Activated naive CD4-positive, alpha-beta T cell (primary cell): ENCODE measurements around the gene TES.
A peak's percentile ranks its signal among the peaks of the same experiment; 100 is the strongest.
"Not testable (repeated sequence)": the region's sequence is repeated elsewhere in the genome, so short reads cannot be mapped to it uniquely, and the experiment has no call there.

ENCODE experiments used
- DNase-seq, 4 experiments: peaks; one replicate each; lab custom pipeline; 2025; lab: John Stamatoyannopoulos, UW

TES gene, protein sequence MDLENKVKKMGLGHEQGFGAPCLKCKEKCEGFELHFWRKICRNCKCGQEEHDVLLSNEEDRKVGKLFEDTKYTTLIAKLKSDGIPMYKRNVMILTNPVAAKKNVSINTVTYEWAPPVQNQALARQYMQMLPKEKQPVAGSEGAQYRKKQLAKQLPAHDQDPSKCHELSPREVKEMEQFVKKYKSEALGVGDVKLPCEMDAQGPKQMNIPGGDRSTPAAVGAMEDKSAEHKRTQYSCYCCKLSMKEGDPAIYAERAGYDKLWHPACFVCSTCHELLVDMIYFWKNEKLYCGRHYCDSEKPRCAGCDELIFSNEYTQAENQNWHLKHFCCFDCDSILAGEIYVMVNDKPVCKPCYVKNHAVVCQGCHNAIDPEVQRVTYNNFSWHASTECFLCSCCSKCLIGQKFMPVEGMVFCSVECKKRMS

DNA sequence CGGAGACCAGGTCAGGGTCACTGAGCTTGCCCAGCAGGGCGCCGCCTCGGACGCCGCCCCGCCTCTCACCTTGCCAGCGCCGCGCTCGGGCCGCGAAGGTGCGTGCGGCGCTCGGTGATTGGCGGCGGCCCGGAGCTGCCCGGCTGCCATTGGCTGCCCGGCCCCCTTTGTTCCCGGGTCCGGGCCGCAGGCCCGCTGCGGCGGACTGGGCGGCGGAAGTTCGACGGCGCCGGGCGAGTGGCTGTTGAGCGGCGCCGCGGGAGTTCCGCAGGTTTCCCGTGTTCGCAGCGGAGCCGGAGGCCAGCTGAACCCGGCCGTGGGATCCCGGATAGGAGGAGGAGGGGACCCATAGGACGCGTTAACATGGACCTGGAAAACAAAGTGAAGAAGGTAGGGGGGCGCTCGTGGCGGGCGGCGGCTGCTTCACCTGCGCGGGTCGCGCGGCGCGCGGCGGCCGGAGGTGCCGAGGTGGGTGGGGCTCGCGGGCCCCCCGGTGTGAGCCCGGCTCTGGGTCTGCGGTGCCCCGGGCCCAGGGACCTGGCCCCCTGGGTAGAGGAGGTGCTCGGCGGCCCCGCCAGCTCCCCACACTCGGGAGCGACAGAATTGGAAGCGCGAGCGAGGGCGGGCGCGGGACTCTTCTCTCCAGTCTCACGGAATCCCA, at the start of gene TES:
TSS of gene TES (plus strand) at position 195 of the 661 bp plus-strand sequence. CDS start at position 364, 169 bp downstream.
- peak; percentile 16 to 41 (median 33) for DNase-seq

DNA sequence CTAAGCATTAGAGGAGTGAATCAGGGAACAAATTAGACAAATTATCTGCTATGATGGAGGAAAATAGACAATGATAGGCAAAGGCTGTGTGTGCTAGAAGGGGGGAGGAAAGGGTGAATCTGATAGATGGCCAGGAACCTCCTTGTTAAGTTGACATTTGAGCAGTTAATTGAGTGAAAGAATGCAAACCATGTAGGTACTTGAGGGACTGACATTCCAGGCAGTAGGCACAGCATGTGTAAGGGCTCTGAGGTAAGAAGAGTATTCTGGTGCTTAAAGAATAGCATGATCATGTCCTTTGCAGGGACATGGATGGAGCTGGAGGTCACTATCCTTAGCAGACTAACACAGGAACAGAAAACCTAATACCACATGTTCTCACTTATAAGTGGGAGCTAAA, 48.6 kb upstream of the TES start:
- no peak for DNase-seq

DNA sequence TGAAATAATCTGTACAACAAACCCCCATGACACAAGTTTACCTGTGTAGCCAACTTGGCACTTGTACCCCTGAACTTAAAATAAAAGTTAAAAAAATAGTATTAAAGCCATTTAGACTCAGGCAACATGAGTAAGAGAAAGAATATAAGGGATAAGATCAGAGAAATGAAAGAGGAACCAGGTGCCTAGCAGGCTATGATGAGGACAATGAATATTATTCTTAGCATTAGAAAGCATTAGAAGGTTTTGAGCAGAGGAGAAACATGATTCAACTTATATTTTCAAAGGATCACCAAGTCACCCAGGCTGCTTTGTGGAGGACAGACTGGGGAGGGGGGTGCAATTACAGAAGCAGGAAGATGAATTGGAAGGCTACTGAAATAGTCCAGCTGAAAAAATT, 48.1 kb upstream of the TES start:
- no peak for DNase-seq

DNA sequence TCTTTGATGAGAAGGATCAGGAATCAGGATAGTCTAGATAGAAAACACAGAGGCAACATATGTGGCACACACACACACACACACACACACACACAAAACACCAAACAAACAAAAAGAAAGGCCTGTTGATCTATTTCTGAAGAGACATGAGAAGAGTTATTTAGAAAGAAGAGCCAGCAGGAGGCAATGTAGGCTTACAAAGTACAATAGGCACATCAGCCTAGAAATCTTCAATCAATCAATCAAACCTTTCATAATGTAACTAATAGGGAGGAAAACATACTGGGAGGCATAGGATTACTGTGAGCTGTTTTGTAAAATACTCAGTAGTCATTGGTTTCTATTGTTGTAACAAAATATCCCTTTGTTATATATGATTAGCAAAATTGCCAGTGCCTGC, 47.3 kb upstream of the TES start:
- DNase-seq: no peak

DNA sequence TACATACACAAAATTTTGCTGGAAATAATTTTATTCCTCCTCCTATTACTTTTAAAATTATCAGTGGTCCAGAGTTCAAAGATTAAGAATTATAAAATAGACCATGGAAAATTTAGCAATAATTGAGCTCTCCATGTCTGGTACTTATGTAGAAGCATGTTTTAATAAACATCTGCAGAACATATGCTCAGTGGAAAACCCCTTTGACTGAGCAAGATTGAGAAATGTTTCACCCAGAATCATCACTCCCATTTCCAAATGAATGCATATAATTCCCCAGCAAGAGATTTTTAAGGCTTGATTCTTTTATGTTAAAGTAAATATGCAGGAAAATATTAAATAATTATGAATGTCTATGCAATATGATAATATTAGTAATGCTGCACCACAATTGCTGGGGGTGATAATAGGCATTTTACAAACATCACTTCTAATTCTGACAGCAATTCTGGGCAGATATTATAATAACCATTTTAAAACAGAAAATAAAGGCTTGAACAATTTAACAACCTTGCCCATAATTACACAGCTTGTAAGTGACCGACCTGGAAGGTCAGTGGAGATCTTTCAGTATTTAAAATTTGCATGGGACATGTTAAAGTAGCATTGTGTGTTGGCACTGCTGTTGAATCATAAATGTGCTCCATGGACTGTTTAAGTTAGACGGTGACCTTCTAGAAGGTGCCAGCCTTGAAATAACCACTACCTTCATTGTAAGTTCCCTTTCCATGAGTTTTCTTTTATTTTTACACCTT, 45.6 kb upstream of the TES start:
- DNase-seq: no peak

DNA sequence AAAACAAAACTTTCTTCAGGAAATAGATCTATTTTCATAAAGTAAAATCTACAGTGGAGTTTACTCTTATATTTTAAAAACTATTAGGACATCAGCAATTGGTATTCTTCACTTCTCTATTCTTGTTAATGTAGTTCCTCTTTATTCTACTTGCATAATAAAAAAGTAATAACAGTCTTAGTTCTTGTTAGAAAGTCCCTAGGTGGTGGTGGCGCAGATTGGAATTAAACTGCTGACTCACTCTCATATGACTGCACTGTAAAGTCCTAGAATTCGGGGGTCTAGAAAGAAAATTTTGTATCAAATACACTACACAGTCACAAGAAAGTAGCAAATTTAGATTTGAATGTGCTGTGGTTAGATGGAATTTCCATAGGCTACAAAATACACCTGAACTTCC, 44.6 kb upstream of the TES start:
- no peak for DNase-seq

DNA sequence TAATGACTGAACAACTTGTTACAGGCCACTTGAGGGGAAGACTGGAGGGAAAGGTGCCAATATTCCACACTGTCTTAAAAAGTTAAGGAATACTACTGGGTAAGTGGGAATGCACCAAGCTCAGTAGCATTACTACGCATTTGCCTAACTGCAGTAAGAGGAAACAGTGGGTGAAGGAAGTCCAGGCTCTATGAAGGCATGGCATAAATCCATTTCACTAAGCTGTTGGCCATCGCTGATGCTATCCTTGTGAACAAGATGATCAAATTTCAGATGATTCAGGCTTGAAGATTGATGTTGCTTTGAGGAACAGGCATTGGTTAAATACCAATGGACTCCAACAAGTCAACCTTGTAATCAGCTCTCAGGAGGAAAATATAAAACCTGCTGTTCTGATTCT, 44.2 kb upstream of the TES start:
- DNase-seq: no peak

DNA sequence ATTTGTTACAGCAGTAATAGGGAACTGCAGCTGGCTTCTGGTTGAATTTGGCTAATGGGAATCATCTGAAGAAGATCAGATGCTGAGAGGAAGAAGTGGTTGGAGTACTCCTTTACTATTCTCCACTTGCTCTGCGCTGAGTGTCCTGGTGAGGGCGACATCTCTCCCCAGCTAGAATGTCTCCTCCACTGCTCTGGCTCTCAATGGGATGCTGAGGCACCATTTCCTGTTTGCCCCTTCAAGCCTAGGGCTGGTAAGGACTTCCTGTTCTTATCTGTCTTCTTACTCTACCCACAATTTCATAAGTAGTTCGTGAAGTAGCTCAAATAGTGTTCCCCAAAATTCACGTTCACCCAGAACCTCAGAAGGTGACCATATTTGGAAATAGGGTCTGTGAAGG, 43.2 kb upstream of the TES start:
- no peak for DNase-seq

DNA sequence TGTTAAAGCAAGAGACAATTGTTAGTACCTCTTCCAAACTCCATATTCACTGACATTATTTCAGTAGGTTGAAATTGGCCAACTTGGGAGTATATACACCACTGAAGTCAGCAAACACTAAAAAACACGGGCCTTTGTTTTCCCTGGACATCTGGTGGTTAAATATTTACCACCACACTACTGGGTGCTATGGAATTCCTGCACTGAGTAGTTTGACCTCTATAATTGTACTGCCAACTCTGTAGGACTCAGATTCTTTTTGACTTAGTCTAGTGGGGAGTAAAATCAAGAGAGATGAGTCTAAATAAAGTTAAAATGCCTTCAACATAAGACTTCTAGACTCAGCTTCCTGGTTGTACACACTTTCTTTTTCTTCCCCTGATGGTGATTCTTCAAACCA, 41.3 kb upstream of the TES start:
- DNase-seq: no peak

DNA sequence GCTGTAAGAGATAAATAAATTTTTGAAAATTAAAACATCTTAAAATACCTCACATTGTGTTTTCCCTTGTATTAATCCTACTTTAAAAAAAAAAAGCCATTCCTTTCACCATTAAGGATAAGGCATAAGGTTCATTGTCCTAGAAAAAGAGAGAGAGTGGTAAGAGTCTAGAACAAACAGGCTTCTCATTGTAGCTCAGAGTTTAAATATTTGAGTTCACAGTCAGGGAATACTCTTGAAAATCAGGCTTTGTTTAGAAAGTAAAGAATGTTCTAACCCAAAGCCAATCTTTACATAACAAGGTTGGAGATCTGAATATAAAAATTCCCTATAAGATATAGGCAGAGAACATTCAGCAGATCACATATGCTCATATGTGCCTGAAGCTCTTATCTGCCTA, 40.2 kb upstream of the TES start:
- no peak for DNase-seq

DNA sequence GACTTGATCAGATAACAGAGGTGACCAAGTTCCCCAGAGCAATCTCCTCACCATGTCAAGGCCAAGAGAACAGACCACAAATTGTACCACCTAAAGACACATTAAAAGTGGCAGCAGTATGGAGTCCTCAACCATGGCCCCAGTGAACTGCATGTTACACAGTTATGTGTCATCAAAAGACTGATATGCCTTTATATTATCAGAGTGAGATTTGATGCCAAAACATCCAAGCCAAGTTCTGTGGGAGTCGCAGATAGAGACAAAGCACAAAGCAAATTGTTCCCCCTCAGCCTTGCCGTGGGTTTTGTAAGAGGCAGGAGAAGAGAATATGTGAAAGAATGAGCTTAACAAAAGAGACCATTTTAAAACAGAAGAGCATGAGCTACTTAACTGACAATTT, 39.2 kb upstream of the TES start:
- DNase-seq: no peak

DNA sequence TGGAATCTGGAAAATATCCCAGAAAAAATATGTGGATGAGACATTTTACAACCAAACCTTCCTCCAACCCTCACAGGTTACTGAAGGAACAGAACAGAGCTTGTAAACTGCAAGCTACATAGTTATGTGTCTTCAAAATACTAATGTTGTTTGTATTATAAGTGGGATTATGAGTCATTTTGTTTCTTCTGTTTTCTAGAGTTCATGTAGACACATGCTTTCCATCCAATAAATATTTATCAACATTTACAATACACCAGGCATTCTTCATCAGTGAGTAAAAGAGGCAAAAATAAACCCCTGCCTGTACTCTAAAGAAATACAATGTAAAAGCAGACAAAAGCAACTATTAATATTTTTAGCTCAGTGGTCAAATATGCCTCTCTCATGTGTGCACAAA, 38.0 kb upstream of the TES start:
- no peak for DNase-seq

DNA sequence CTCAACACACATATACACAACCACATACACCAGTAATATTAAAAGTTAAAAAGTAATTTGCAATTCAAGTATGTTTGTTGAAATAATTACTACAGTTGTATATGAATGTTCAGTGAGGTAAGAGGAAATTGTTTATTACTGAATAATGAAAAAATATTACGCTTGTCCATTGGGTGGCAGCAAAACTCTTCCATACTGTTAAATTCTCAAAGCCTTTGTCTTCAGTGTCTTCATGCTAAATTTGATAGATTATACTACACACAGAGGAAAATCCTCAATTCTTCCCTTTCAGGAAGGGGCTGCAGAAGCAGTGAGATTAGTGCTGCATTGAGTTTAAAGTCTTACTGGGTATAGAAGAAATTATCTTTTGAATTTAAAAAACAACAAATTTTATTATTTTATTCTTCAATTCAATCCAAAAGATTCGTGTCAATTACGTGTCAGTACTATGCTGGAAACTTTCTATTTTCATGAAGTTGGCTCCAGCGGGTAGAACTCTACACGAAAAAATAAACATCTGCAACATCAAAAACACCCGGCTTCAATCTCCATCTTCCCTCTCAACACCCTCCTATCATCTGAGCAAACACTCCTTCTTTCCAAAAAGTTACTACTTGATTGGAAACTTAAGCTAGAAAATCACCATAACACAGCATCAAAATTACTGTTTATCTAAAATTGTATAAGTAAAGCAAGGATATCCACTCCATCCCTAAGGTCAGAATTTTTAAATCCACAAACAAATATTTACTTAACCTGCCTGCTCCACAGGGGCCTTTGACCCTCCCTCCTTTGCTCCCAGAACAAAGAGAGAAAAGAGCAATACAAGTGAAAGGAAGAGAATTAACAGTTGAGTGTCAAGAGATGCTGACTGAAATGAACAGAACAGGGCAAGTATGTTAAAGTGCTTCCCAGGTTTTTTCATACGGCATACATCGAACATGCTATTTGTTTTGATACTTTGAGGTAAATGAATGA, 37.0 kb upstream of the TES start:
- DNase-seq: no peak

DNA sequence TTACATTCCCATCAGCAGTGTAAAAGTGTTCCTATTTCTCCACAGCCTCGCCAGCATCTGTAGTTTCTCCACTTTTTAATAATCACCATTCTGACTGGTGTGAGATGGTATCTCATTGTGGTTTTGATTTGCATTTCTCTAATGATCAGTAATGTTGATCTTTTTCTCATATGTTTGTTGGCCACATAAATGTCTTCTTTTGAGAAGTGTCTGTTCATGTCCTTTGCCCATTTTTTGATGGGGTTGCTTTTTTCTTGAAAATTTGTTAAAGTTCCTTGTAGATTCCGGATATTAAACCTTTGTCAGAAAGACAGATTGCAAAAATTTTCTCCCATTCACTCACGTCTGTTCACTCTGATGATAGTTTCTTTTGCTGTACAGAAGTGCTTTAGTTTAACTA, 35.2 kb upstream of the TES start:
- not testable (repeated sequence) for DNase-seq

DNA sequence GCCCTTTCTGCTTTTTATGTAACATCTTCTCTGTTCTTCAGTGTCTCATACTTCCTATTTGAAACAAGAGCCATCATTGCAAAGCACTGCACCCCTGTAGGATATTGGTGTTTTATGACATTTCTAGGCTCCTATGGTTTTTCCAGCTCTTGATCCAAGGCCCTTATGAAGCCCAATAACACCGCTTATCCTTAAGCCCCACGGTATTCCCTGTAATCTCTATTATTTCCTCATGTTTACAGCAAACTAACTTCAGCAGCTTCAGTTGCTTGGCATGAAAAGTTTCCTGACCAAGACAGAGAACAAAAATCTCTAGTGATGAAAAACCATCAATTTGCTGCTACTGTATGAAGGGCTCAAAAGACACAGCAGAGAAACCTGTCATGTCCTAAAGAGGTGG, 34.1 kb upstream of the TES start:
- DNase-seq: no peak

DNA sequence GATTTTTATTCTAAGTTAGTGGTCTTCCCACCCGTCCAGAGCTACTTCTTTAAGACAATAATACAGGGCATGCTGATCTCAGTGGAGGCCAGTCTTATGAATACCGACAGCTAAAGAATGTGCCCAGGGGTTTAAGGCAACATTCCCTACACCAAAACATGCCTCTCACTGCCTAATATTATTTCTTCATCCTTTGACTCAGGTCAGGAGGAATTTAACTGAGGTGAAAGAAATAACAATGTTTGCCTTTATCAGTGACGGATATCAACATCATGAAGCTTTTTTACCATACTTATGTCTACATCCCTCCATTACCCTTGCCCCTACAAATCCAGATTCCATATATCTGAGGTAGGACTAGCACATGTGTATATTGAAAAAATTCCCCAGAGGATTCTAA, 33.3 kb upstream of the TES start:
- no peak for DNase-seq

DNA sequence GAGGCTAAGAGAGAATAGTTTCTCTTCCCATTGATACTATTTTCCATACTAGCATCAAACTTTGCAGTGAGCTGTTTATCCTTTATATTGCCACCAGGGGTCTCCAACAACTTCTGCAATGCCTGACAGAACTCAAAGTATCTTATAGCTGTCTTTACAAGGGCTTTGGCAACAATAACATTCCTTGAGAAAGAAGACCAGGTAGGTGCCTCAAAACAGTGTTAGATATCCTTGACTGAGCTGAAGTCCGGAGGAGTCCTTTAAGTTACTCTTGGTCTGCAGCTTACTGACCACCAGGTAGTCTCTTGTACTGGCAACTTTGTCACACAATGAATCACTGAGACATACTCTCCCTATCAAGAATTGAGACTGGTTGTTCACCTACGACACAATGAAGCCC, 30.0 kb upstream of the TES start:
- no peak for DNase-seq

DNA sequence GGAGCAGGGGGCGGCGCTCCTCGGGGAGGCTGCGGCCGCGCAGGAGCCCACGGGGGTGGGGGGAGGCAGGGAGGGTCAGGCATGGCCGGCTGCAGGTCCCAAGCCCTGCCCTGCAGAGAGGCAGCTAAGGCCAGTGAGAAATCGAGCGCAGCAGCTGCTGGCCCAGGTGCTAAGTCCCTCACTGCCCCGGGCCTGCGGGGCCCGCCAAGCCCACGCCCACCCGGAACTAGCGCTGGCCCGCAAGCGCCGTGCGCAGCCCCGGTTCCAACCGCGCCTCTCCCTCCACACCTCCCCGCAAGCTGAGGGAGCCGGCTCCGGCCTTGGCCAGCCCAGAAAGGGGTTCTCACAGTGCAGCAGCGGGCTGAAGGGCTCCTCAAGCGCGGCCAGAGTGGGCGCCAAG, 28.3 kb upstream of the TES start:
- DNase-seq: no peak

DNA sequence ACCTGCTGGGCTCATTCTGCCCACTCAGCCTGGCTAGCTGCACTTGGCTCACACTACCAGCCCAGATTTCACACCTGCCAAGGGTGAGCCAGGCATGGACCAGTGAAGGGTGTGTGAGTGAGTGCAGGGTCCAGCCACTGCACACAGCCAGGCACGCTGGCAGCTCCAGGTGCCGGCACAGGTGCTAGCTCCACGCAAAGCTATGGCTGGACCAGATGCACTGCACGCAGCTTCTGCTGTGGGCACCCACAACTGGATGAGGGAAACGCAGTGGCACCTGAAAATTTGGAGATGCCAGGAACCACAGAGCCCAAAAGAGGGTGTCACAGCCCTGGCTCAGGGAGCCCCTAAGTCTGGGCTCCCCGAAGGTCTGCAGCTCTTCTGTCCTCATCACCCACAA, 24.9 kb upstream of the TES start:
- DNase-seq: no peak

DNA sequence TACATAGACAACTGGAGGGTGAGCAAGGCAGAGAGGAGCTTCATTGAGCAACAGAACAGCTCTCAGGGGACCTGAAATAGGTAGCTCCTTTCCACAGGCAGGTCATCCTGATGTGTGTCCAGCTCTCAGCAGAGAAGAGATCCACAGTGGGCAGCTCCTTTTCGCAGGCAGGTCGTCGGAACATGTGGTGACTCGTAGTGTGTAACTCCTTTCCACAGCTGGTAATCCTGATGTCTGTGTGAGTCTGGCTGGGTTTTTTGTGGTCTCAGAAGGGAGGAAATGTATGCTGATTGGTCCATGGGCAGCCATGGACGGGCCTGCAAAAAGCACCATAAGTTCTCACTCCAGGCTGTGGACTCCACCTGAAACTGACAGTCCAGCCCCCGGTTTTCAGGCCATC, 24.4 kb upstream of the TES start:
- DNase-seq: no peak

DNA sequence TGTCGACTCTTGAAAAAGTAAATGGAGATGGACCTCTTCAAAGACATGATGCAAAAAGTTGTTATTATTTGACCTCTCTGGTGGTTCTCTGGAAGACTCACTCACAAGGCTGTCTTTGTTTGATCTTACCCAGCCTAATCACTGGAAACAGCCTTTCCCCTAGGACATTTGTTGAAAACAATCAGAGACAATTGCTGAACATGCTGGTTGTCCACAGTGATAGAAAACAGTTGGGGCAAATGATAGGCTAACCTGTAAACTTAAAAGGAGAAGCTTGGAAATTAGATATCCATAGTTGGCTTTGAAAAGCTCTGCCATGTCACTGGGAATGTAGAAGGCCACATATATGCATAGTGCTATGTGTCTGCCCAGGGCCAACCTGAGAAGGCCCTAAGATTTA, 22.9 kb upstream of the TES start:
- DNase-seq: no peak
